Activated CD8-positive, alpha-beta T cell treated with anti-CD3 and anti-CD28 coated beads for 36 hours (primary cell): ENCODE results near the gene KCNAB1. TPM values are rescaled to one million over a fixed set of nuclear protein-coding genes. Genes with fewer than 3 reads are reported as not detected.
"Not testable (repeated sequence)": the region's sequence is repeated elsewhere in the genome, so short reads cannot be mapped to it uniquely, and the experiment has no call there.

Experiments
- ATAC-seq: fragments of 200-7000 bp; cut with Tn5 transposase; one replicate; pipeline ENCODE4 v1.10.0; 2021; ENCODE audit warnings: mild to moderate bottlenecking, moderate library complexity
- CTCF ChIA-PET: fragments of 350-600 bp; sonication (Branson Sonifier 250); formaldehyde crosslinking; loops from one replicate; lab custom pipeline; 2021; ENCODE audit warnings: antibody characterized with exemption; lab: Charles Lee
- POLR2A ChIA-PET: fragments of 350-600 bp; sonication (Branson Sonifier 250); formaldehyde crosslinking; loops from one replicate; lab custom pipeline; 2021; ENCODE audit warnings: antibody characterized with exemption; lab: Charles Lee
- DNase-seq: peaks from one replicate; pipeline ENCODE4 v3.0.0-alpha.2; 2020
- H3K27ac Mint-ChIP-seq: one replicate; pipeline ENCODE4 v1.8.0; 2021; ENCODE audit warnings: mild to moderate bottlenecking, mixed read lengths
- H3K27me3 Mint-ChIP-seq: one replicate; pipeline ENCODE4 v1.8.0; 2021; ENCODE audit warnings: mixed read lengths
- H3K36me3 Mint-ChIP-seq: one replicate; pipeline ENCODE4 v1.8.0; 2021; ENCODE audit warnings: low read depth, mixed read lengths
- H3K4me1 Mint-ChIP-seq: one replicate; pipeline ENCODE4 v1.8.0; 2021; ENCODE audit warnings: low read depth, mixed read lengths
- H3K4me3 Mint-ChIP-seq: one replicate; pipeline ENCODE4 v1.8.0; 2021; ENCODE audit warnings: mild to moderate bottlenecking, moderate library complexity, mixed read lengths
- H3K9me3 Mint-ChIP-seq: one replicate; pipeline ENCODE4 v1.8.0; 2021; ENCODE audit warnings: mixed read lengths
- CTCF ChIP-seq: fragments of 200-600 bp; IDR thresholded peaks from one replicate; pipeline ENCODE4 v1.8.0; 2022; ENCODE audit warnings: antibody characterized with exemption, mild to moderate bottlenecking
- intact Hi-C: fragments of 100-400 bp; cut with micrococcal nuclease; formaldehyde crosslinking; loops from one replicate; pipeline ENCODE4 v1.10.0; 2022
- total RNA-seq, 2 experiments: library from RNA; stranded (reverse); gene quantifications; one replicate each; pipeline ENCODE4 v1.2.3, GENCODE V29; 2021

The KCNAB1 gene
- total RNA-seq, 2 experiments from 2014 or later = not detected

GRCh38 chr3:156189927-156190326 lies 69.5 kb downstream of the KCNAB1 start:
- intact Hi-C loops = no loop called here
- no peak for TF ChIP-seq CTCF
- DNase-seq (no peak), ATAC-seq (no peak)
- peaks cover 2% of the 10 kb centered on the region for H3K27me3 Mint-ChIP-seq
- H3K9me3 Mint-ChIP-seq = no peaks in the 10 kb centered on the region
- no peak overlapping the region for H3K4me3 Mint-ChIP-seq
- H3K4me1 Mint-ChIP-seq = no peaks in the 10 kb centered on the region
- POLR2A ChIA-PET = no interaction called here
- CTCF ChIA-PET = no interaction called here
- H3K36me3 Mint-ChIP-seq = no peaks in the 10 kb centered on the region
- H3K27ac Mint-ChIP-seq = no peak overlapping the region

GRCh38 chr3:156194945-156195344 lies 74.6 kb downstream of the KCNAB1 start:
- H3K4me1 Mint-ChIP-seq, H3K4me3 Mint-ChIP-seq, DNase-seq, H3K27ac Mint-ChIP-seq, H3K36me3 Mint-ChIP-seq, H3K9me3 Mint-ChIP-seq, CTCF ChIA-PET, ATAC-seq, POLR2A ChIA-PET, intact Hi-C loops: not testable (repeated sequence)
- peaks cover 27% of the 10 kb centered on the region for H3K27me3 Mint-ChIP-seq

GRCh38 chr3:156197152-156197551 lies 76.8 kb downstream of the KCNAB1 start:
- ATAC-seq, H3K9me3 Mint-ChIP-seq, H3K36me3 Mint-ChIP-seq, H3K4me3 Mint-ChIP-seq, POLR2A ChIA-PET, H3K27ac Mint-ChIP-seq, H3K4me1 Mint-ChIP-seq, intact Hi-C loops, DNase-seq, CTCF ChIA-PET: not testable (repeated sequence)
- peaks cover 29% of the 10 kb centered on the region for H3K27me3 Mint-ChIP-seq

- ChIA-PET POLR2A (no interaction called here), CTCF (no interaction called here)
- Mint-ChIP-seq H3K4me3 (no peak overlapping the region), H3K27ac (no peak overlapping the region), H3K27me3 (peaks cover 26% of the 10 kb centered on the region), H3K4me1 (no peaks in the 10 kb centered on the region), H3K36me3 (no peaks in the 10 kb centered on the region), H3K9me3 (no peaks in the 10 kb centered on the region)
- no peak for DNase-seq
- ATAC-seq = no peak
- intact Hi-C loops = no loop called here
- no peak for TF ChIP-seq CTCF
Measured at GRCh38 chr3:156201411-156202405, 81.3 kb downstream of the KCNAB1 start.

GRCh38 chr3:156206157-156206556 lies 85.8 kb downstream of the KCNAB1 start:
- intact Hi-C loops = no loop called here
- H3K4me3 Mint-ChIP-seq = no peak overlapping the region
- H3K4me1 Mint-ChIP-seq = no peaks in the 10 kb centered on the region
- DNase-seq (no peak), ATAC-seq (no peak)
- ChIA-PET POLR2A (no interaction called here), CTCF (no interaction called here)
- H3K36me3 Mint-ChIP-seq = no peaks in the 10 kb centered on the region
- no peak overlapping the region for H3K27ac Mint-ChIP-seq
- no peak for TF ChIP-seq CTCF
- peaks cover 8% of the 10 kb centered on the region for H3K27me3 Mint-ChIP-seq
- H3K9me3 Mint-ChIP-seq = no peaks in the 10 kb centered on the region
